ENCODE data around the gene RNF11.
"Not testable (repeated sequence)": the region's sequence is repeated elsewhere in the genome, so short reads cannot be mapped to it uniquely, and the experiment has no call there.

The RNF11 gene

GRCh38 chr1:51235673-51236530, at the start of gene RNF11:
RNF11 (plus strand) TSS chr1:51236273; CDS start chr1:51236757, 484 bp downstream.
- peak; percentile 94 for DNase-seq (ENCODE audit: low spot score)

- DNase-seq (ENCODE audit: low spot score) = no peak
These were observed 47.8 kb upstream of the RNF11 start for GRCh38 chr1:51188230-51188629.

GRCh38 chr1:51189421-51190073, 46.5 kb upstream of the RNF11 start:
- peak; percentile 63 for DNase-seq (ENCODE audit: low spot score)

GRCh38 chr1:51190961-51191360, 45.1 kb upstream of the RNF11 start:
- no peak for DNase-seq (ENCODE audit: low spot score)

GRCh38 chr1:51192213-51192843, 43.7 kb upstream of the RNF11 start:
- peak; percentile 69 for DNase-seq (ENCODE audit: low spot score)

GRCh38 chr1:51193564-51193963, 42.5 kb upstream of the RNF11 start:
- no peak for DNase-seq (ENCODE audit: low spot score)

GRCh38 chr1:51203121-51203873, 32.8 kb upstream of the RNF11 start:
- DNase-seq (ENCODE audit: low spot score) = no peak

GRCh38 chr1:51203874-51204245, 32.2 kb upstream of the RNF11 start:
- DNase-seq (ENCODE audit: low spot score) = no peak

- no peak for DNase-seq (ENCODE audit: low spot score)
These were observed 26.0 kb upstream of the RNF11 start for GRCh38 chr1:51210055-51210454.

GRCh38 chr1:51210676-51211075, 25.4 kb upstream of the RNF11 start:
- no peak for DNase-seq (ENCODE audit: low spot score)

GRCh38 chr1:51214615-51215131, 21.4 kb upstream of the RNF11 start:
- DNase-seq (ENCODE audit: low spot score) = no peak

GRCh38 chr1:51215169-51215568, 20.9 kb upstream of the RNF11 start:
- DNase-seq (ENCODE audit: low spot score) = no peak

GRCh38 chr1:51216631-51217030, 19.4 kb upstream of the RNF11 start:
- DNase-seq (ENCODE audit: low spot score) = no peak

GRCh38 chr1:51217101-51217500, 19.0 kb upstream of the RNF11 start:
- no peak for DNase-seq (ENCODE audit: low spot score)

- DNase-seq (ENCODE audit: low spot score) = no peak
These were observed 17.5 kb upstream of the RNF11 start for GRCh38 chr1:51218570-51218969.

GRCh38 chr1:51219022-51219421, 17.1 kb upstream of the RNF11 start:
- no peak for DNase-seq (ENCODE audit: low spot score)

GRCh38 chr1:51221529-51221928, 14.5 kb upstream of the RNF11 start:
- not testable (repeated sequence) for DNase-seq (ENCODE audit: low spot score)

GRCh38 chr1:51222136-51222787, 13.8 kb upstream of the RNF11 start:
- DNase-seq (ENCODE audit: low spot score) = no peak

- no peak for DNase-seq (ENCODE audit: low spot score)
These were observed 13.3 kb upstream of the RNF11 start for GRCh38 chr1:51222809-51223208.

GRCh38 chr1:51224255-51224654, 11.8 kb upstream of the RNF11 start:
- DNase-seq (ENCODE audit: low spot score) = no peak

GRCh38 chr1:51227231-51227960, 8.7 kb upstream of the RNF11 start:
- DNase-seq (ENCODE audit: low spot score) = not testable (repeated sequence)
